ENCODE data around the gene KIFC1.
A peak's percentile ranks its signal among the peaks of the same experiment; 100 is the strongest.

The KIFC1 gene

GRCh38 chr6:33427585-33428223, 36.1 kb downstream of the KIFC1 start:
- DNase-seq = no peak

GRCh38 chr6:33428224-33428965, 36.8 kb downstream of the KIFC1 start:
- DNase-seq = peak; percentile 15

- no peak for DNase-seq
Measured at GRCh38 chr6:33428966-33429749, 37.5 kb downstream of the KIFC1 start.

DNA sequence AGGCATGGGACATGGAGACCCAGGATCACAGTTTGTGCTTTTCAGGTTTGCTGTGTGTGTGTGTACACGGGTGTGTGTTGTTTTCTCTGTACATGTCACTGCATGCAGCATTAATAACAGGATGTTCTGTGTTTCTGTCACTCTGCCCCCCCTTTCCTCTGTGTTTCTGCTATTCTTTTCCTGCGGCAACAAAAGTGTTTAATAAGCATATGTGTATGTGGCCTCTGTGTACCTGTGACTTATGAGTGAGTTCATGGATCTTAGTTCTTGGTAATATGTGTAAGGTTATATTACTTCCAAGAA, 38.1 kb downstream of the KIFC1 start:
- DNase-seq = no peak

DNA sequence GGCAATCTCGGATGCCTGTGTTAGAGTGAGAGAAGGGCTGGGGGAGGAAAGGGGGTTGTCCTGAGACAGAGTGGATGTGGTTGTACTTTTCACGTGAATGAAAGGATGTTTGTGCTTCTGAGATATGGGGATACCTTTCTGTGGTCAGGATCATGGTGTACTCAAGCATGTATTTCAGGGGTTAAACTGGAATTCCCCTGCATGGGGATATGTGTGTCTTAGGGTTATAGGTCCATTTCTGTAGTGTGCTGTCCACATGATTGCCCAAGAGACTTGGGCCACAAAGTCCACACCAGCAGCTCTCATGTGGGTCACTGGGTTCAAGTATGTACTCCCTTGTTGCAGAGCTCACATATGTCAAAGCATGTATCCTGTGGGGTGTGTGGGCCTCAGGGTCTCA, 38.7 kb downstream of the KIFC1 start:
- DNase-seq = no peak

DNA sequence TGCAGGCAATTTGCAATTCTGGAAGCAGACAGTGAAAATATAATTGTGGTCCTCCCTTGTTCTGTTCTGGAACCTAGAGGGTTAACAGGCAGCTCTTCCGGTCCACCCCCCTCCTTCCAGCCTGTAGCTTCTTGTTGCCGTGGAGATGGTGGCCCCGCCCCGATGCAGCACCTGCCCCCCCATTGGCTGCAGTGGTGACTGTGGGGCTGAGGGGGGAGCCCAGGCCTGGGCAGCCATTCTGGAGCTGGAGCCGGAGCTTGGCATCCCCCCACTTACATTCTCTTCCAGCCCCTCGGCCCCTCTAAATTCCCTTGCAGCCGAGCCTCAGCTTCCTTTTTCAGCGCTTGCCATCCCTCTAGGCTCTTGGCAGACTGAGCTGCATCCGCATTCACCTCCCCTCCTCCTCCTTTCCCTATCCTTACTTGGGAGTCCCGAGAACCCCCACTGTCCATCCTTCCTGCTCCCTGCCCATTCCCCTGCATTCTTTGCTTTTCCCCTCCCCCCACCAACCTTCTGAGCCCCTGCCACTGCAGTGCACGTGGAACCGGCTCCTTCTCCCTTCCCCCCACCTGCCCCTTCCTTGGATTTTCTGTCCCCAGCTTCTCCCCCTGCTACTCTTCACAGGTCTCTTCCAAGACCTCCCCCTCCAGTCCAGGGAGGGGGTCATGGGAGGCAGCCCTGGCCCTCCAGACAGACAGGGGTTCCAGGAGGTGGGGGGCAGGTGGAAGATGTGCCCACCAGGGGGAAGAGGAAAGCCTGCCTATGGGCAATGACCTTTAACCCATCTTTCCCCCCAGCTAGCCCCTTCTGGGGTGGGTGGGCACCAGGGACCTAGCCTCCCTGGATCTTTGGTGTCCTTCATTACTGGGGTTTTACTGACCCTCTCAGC, 39.6 kb downstream of the KIFC1 start:
- peak; percentile 23 for DNase-seq

DNA sequence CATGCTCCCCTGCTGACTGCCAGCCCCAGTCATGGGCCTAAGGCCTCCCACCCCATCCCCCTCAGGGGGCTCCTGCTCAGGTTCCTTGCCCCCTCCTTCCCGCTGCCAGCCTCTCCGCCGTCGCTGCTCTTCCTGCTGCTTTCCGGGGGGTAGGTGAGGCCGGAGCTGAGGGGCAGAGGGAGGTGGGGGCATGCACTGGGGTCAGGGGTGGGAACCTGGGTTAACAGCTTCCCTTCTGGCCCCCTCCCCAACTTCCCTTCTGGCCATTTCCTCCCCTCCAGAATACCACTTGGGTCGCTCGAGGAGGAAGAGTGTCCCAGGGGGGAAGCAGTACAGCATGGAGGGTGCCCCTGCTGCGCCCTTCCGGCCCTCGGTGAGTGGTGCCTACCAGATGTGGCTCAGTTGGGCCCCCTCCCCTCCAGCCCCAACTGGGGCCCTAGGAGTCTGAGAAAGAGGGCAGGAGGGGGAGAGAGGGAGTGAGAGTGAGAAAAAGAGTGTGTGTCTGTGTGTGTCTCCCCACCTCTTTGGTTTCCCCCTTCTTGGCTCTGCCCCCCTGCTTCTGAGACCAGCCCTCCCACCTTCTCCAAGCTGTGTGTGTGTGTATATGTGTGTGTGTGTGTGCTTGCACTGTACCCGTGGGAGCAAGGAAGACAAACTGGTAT, 40.4 kb downstream of the KIFC1 start:
- no peak for DNase-seq

DNA sequence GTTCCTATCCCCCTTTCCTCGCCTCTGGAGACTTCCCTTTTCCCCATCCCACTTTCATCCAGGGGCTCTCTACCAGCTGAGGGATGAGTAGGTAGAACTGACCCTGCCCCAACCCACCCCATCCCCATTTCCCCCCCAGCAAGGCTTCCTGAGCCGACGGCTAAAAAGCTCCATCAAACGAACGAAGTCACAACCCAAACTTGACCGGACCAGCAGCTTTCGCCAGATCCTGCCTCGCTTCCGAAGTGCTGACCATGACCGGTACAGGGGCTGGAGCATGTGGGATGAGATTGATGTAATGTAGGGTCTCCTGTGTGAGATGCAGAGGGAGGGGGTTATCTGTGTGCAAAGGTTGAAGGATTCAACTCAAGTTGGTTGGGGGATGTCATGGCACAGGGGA, 40.9 kb downstream of the KIFC1 start:
- no peak for DNase-seq

- no peak for DNase-seq
Measured at GRCh38 chr6:33433001-33433543, 41.4 kb downstream of the KIFC1 start.

DNA sequence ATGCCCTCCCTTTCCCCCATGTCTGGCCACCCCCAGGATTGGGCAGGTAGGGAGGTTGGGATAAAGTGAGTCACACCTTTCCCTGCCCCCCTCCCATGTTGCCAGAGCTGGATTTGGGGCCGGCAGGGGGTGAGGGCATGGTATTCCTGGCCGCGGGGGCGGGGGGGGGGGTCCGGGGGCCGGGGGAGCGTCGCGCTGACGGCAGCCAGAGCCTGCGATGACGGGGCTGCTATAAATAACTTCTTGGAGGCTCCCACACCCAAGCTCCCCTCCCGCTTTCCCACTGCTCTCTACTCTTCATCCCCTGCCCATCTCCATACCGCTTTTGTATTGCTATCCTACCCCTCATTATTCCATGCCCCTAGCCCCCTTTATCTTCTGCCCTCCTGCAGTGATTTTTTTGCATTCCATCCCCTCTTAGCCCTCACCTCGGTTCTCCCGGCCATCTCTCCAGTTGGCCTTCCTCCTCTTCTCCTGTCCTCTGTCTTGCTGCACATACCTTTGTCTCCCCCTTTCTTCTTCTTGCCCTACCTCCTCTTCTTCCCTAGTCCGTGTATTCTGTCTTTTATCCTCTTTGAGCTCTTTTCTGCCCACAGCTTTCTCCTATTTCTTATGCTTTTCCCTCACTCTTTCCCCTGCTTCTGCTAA, 42.0 kb downstream of the KIFC1 start:
- DNase-seq = no peak

GRCh38 chr6:33434961-33435360, 43.3 kb downstream of the KIFC1 start:
- DNase-seq = no peak

GRCh38 chr6:33437666-33438065, 46.0 kb downstream of the KIFC1 start:
- no peak for DNase-seq

DNA sequence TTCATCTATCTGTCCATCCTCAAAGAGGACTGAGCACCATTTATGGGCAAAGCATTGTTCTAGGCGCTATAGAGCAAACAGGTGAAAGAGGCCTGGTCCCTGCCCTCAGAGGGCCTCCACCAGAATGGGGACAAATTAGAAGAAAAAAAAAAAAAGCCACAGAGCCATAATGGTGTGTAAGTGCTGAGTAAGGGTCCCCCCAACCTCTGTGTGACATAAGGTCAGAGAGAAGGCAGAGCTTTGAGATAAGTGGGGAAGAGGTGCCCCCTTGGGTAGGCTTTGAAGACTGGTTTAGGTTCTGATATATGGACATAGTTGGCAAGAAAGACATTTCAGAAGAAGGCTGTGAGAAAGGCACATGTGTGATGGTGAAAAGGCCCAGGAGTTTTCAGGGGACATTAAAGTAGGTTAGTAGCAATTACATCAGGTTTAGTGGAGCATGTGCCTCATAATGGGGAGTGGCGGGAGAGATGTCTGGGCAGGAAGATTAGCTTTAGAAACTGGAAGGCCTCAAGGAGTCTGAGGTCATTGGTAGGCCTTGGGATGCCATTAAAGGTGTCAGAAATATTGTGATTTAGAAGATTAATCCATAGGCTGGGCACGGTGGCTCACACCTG, 47.5 kb downstream of the KIFC1 start:
- DNase-seq = no peak

GRCh38 chr6:33439956-33440648, 48.5 kb downstream of the KIFC1 start:
- no peak for DNase-seq

GRCh38 chr6:33440649-33441309, 49.2 kb downstream of the KIFC1 start:
- no peak for DNase-seq

DNA sequence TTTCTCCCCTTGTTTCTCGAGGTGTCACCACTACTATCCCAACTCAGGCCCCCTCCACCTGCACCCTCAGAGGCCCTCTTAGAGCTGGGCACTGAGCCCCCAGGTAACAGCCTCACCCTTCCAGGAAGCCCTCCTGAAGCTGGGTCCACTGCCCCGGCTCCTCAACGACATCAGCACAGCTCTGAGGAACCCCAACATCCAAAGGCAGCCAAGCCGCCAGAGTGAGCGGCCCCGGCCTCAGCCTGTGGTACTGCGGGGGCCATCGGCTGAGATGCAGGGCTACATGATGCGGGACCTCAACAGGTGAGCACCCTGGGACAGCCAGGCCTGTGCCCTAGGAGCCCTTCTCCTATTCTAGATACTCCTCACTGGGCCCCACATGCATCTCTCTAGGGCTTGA, 49.8 kb downstream of the KIFC1 start:
- no peak for DNase-seq

DNA sequence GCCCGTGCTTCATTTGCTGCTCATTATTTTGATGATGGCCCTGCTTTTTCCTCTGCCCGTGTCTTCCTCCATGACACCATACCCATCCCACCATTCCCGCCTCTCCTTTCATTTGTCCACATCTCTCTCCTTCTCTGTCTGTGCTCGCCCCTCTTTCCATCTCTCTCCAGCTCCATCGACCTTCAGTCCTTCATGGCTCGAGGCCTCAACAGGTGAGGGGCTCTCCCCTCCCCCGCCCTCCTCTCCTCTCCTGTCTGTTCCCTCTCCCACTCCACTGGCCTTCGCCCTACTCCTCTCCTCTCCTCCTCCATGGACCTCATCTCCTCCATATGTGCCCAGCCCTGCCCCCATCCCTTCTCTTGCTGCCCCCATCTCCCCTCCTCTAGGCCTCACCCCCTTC, 50.7 kb downstream of the KIFC1 start:
- DNase-seq = no peak

DNA sequence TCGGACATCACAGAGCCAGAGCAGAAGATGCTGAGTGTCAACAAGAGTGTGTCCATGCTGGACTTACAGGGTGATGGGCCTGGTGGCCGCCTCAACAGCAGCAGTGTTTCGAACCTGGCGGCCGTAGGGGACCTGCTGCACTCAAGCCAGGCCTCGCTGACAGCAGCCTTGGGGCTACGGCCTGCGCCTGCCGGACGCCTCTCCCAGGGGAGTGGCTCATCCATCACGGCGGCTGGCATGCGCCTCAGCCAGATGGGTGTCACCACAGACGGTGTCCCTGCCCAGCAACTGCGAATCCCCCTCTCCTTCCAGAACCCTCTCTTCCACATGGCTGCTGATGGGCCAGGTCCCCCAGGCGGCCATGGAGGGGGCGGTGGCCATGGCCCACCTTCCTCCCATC, 51.4 kb downstream of the KIFC1 start:
- no peak for DNase-seq

DNA sequence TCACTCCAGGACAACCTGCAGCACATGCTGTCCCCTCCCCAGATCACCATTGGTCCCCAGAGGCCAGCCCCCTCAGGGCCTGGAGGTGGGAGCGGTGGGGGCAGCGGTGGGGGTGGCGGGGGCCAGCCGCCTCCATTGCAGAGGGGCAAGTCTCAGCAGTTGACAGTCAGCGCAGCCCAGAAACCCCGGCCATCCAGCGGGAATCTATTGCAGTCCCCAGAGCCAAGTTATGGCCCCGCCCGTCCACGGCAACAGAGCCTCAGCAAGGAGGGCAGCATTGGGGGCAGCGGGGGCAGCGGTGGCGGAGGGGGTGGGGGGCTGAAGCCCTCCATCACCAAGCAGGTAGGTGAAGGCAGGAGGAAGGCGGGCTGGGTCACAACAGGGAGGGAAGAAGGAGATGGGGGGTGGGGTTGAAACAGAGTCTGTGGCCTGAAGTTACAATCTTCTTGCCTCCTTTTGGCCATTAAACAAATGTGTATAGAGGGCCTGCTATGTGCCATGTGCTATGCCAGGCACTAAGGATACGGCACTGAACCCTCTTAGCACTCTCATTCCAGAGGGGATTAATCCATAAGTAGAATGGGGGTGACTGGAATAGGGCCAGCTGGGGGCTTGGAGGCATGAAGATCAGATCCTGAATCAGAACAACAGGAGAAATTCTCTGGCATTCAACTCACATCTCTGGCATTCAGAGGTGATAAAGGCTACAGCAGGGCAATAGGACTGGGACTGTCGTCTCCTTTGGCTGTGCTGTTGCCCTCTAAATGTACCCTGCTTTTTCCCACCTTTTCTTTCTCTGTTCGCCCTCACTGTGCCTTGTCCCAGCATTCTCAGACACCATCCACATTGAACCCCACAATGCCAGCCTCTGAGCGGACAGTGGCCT, 52.2 kb downstream of the KIFC1 start:
- no peak for DNase-seq

Data from NCI-H526 treated with DMSO at 0.1 percent for 48 hours (cell line).